Lower leg skin (tissue), 4 donors: ENCODE measurements around the gene CPSF3. TPM values are rescaled to one million over a fixed set of nuclear protein-coding genes. Genes with fewer than 3 reads are reported as not detected.

Source experiments
- DNase-seq, 2 donors: peaks; one replicate each; pipeline ENCODE4 v3.0.0-alpha.2; 2019; ENCODE audit warnings: low spot score in 2 of 2
- H3K4me3 ChIP-seq: fragments of 200-600 bp; sonication (generic); 2 replicates; pipeline ENCODE4 v1.5.1; 2017; ENCODE audit warnings: mild to moderate bottlenecking, low read depth; ENCODE audit not compliant: poor library complexity, severe bottlenecking
- CTCF ChIP-seq, 3 donors: fragments of 450-650 bp; IDR thresholded peaks; one replicate each; pipeline ENCODE4 v1.5.1; 2016; ENCODE audit warnings: antibody characterized with exemption in 3 of 3, mild to moderate bottlenecking in 3 of 3, moderate library complexity in 2 of 3
- POLR2A ChIP-seq, 2 donors: fragments of 450-650 bp; IDR thresholded peaks; one replicate each; pipeline ENCODE4 v1.6.1; 2016 to 2017; ENCODE audit warnings: antibody characterized with exemption in 2 of 2, mild to moderate bottlenecking in 1 of 2, moderate library complexity in 1 of 2
- WGBS, 2 donors: methylation state at CpG; one replicate each; pipeline ENCODE4 v1.1.5; 2018; 5-methylcytosine and 5-hydroxymethylcytosine counted together
- intact Hi-C: fragments of 100-400 bp; cut with DNase I; formaldehyde crosslinking; loops from one replicate; pipeline ENCODE4 v1.15.0; 2023; ENCODE audit warnings: low total_unique reads
- total RNA-seq, 4 donors: library from RNA; depleted of rRNA; stranded (reverse); fragments of >200 nt; gene quantifications; one replicate each; pipeline ENCODE4 v1.1.0, GENCODE V29; 2016

CPSF3 gene
- total RNA-seq, 4 donors from 2014 or later = 23.0 to 34.1 (median 26.2) TPM

GRCh38 chr2:9483107-9483506, 59.7 kb downstream of the CPSF3 start:
- TF ChIP-seq POLR2A (IDR thresholded peaks at IDR 0.05) (no peak), CTCF (IDR thresholded peaks at IDR 0.05) (no peak)
- H3K4me3 ChIP-seq = no peak overlapping the region
- no peak for DNase-seq
- intact Hi-C loops = no loop called here

- WGBS, 2 donors = 84 to 85% methylated on average over 5 of the region's 5 CpGs
- intact Hi-C loops = no loop called here
- no peak for DNase-seq
- no peak for TF ChIP-seq POLR2A (IDR thresholded peaks at IDR 0.05)
- TF ChIP-seq CTCF (IDR thresholded peaks at IDR 0.05) = no peak
- no peak overlapping the region for H3K4me3 ChIP-seq
Measured at GRCh38 chr2:9484533-9484932, 61.1 kb downstream of the CPSF3 start.

DNA sequence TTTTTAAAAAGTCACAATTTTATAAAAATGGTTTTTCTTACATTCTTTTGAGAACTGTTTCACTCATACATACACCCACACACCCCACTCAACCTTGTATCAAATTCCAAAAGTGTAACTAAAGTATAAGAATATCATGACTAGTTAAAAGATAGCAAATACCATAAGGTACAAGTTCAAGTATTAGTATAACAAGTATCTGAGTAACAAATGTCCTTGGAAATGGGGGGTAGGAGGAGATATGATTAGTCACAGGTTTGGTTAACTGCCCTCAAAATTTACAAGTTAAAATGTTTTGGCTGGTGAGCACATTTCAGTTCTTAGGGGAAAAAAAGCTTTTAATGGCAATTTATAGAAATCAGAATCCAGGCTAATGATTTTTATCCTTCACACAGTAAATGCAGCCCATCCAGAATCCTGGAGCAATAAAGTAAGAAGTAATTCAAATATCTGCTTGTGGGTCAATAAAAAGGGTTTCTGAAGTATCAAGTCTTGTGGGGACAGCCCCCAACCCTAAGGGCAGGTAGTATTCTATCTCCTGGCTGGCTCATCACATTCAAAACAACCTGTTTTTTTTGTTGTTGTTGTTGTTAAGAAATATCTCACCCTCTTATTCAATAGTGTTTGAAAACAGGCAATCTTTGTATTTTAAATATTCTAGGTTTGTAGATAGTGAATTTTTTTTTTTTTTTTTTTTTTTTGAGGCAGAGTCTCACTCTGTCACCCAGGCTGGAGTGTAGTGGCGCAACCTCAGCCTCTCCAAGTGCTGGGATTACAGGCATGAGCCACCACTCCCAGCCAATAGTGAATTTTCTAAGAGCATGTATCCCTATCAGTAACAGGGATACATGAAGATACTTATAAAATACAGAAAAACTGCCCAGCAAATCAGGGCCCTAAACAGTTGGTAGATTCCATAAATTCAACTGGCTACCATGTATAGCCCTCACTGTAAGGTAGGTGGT, 65.4 kb downstream of the CPSF3 start:
- no peak for TF ChIP-seq POLR2A (IDR thresholded peaks at IDR 0.05)
- TF ChIP-seq CTCF (IDR thresholded peaks at IDR 0.05) = no peak
- DNase-seq = no peak
- 100% methylated on average over 1 of the region's 1 CpG for WGBS, 2 donors
- intact Hi-C loops = no loop called here
- no peak overlapping the region for H3K4me3 ChIP-seq

DNA sequence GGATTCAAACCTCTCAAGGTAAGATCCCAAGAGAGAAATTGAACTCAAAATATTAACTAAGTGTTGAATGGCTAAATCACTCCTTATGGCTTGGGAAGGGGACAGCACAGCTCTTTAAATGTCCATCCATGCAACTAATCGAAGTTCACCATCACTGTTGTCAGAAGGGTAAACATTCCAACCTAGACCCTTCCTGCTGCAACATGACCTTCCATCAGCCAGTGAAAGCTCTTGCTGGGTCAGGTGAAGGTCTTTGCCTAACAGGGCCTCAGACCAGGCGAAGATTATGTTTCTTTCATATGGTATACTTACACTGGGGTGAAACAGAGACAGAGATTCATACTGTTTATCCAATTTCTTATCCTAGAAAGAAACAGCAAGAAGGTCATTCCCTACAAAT, 67.3 kb downstream of the CPSF3 start:
- WGBS, 2 donors = 83 to 93% methylated on average over 2 of the region's 2 CpGs
- intact Hi-C loops = no loop called here
- H3K4me3 ChIP-seq = no peak overlapping the region
- no peak for DNase-seq
- TF ChIP-seq POLR2A (IDR thresholded peaks at IDR 0.05) (no peak), CTCF (IDR thresholded peaks at IDR 0.05) (no peak)

DNA sequence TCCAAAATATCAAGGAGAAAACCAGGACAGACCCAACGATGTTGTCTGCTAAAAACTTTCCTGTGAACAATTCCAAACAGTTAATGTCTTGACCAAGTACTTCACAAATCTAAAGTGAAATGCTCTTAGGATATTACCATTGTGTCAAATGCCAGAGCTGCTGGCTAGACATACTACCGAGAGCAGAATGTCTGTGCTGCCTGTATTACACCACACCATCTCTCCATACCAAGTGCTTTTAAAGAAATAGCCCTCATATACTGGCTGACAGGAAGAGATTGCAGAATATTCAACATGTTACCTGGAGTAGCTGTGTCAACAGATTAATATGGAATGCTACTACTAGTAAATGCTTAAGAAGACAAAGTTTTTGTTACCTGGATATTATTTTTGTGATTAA, 69.5 kb downstream of the CPSF3 start:
- intact Hi-C loops = no loop called here
- TF ChIP-seq POLR2A (IDR thresholded peaks at IDR 0.05) (no peak), CTCF (IDR thresholded peaks at IDR 0.05) (no peak)
- 58 to 62% methylated on average over 2 of the region's 2 CpGs for WGBS, 2 donors

More for the DNA sequence above, 69.5 kb downstream of the CPSF3 start:
- no peak overlapping the region for H3K4me3 ChIP-seq
- DNase-seq = no peak
